Measurements from ENCODE around the gene NDP. TPM values are rescaled to one million over a fixed set of nuclear protein-coding genes. Genes with fewer than 3 reads are reported as not detected.

Gene NDP
- total RNA-seq, 1 donor from 2014 or later, result not detected

DNA sequence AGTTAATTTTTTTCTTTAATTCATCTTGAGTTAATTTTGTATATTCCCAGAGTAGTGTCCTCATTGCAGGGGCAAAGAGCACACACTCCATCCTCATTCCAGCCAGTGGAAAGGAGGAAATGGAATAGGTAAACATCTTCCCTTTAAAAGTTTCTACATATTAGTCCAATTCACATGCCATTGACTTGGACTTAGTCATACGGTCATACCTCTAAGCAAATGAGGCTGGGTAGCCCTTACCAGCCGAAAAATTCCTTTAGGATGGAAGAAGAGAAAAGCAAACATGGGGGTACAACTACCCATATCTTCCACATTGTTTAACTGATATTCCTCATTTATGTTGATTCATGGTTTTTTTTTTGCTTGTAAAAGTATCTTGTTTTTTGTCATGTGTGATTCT is 37.4 kb upstream of the NDP start:
- H3K27me3 ChIP-seq (ENCODE audit: insufficient read depth, low read length), result no peaks in the 10 kb centered on the region
- no peaks in the 10 kb centered on the region for H3K36me3 ChIP-seq (ENCODE audit: insufficient read depth, low read length)
- no peak overlapping the region for H3K4me3 ChIP-seq (ENCODE audit: insufficient read depth, low read depth, low read length)
- DNase-seq (ENCODE audit: low read depth) (no peak), FAIRE-seq (peak; percentile 45)
- H3K4me2 ChIP-seq (ENCODE audit: low read length), result no peak overlapping the region
- H3K4me1 ChIP-seq (ENCODE audit: insufficient read depth, low read length), result peaks cover 3% of the 10 kb centered on the region
- H3K27me3 Mint-ChIP-seq (ENCODE audit: low read depth, unreplicated experiment), result no peaks in the 10 kb centered on the region
- H3K4me1 Mint-ChIP-seq (ENCODE audit: low read depth, unreplicated experiment), result peaks cover 3% of the 10 kb centered on the region
- H3K9me3 ChIP-seq (ENCODE audit: insufficient read depth, low read depth, low read length), result no peaks in the 10 kb centered on the region
- H3K27ac Mint-ChIP-seq (ENCODE audit: unreplicated experiment), result no peak overlapping the region
- no peak overlapping the region for H3K27ac ChIP-seq (ENCODE audit: low read depth, low read length)
- TF ChIP-seq EZH2 (IDR thresholded peaks at IDR 0.05; ENCODE audit: insufficient read depth, low read length), result no peak
- TF ChIP-seq, protein P1, sequence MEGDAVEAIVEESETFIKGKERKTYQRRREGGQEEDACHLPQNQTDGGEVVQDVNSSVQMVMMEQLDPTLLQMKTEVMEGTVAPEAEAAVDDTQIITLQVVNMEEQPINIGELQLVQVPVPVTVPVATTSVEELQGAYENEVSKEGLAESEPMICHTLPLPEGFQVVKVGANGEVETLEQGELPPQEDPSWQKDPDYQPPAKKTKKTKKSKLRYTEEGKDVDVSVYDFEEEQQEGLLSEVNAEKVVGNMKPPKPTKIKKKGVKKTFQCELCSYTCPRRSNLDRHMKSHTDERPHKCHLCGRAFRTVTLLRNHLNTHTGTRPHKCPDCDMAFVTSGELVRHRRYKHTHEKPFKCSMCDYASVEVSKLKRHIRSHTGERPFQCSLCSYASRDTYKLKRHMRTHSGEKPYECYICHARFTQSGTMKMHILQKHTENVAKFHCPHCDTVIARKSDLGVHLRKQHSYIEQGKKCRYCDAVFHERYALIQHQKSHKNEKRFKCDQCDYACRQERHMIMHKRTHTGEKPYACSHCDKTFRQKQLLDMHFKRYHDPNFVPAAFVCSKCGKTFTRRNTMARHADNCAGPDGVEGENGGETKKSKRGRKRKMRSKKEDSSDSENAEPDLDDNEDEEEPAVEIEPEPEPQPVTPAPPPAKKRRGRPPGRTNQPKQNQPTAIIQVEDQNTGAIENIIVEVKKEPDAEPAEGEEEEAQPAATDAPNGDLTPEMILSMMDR (IDR thresholded peaks at IDR 0.05; ENCODE audit: insufficient read depth, low read depth, low read length), result no peak
- no peak overlapping the region for H3K4me3 Mint-ChIP-seq (ENCODE audit: unreplicated experiment)
- no peaks in the 10 kb centered on the region for H4K20me1 ChIP-seq (ENCODE audit: insufficient read depth, low read length)
- no peaks in the 10 kb centered on the region for H3K36me3 Mint-ChIP-seq (ENCODE audit: low read depth, unreplicated experiment)
- peaks cover 2% of the 10 kb centered on the region for H3K9me3 Mint-ChIP-seq (ENCODE audit: unreplicated experiment)
- no peak overlapping the region for H3K9ac ChIP-seq (ENCODE audit: low read length)
- H2AFZ ChIP-seq (ENCODE audit: low read depth, low read length), result no peak overlapping the region
- no peaks in the 10 kb centered on the region for H3K79me2 ChIP-seq (ENCODE audit: insufficient read depth, low read length)

DNA sequence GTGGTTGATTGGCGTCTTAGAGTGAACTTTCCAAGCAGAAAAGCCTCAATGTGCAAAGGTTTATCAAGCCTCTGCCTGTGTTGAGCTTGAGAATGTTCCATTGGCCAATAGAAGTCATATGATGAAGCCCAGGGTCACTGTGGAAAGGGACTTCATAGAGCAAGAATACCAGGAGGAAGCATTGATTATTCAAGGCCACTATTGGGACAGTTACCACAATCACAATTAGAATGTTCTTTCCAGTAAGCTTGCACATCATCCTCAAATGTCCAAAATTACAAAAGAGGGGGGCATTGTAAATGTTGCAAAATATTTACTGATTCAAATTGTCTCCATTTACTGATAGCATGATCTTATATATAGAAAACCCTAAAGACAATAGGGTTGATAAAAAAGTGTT is 32.9 kb upstream of the NDP start:
- H3K79me2 ChIP-seq (ENCODE audit: insufficient read depth, low read length), result no peaks in the 10 kb centered on the region
- H3K4me2 ChIP-seq (ENCODE audit: low read length), result no peak overlapping the region
- Mint-ChIP-seq H3K27ac (ENCODE audit: unreplicated experiment) (no peak overlapping the region), H3K4me1 (ENCODE audit: low read depth, unreplicated experiment) (no peaks in the 10 kb centered on the region), H3K9me3 (ENCODE audit: unreplicated experiment) (no peaks in the 10 kb centered on the region), H3K4me3 (ENCODE audit: unreplicated experiment) (no peak overlapping the region), H3K27me3 (ENCODE audit: low read depth, unreplicated experiment) (no peaks in the 10 kb centered on the region), H3K36me3 (ENCODE audit: low read depth, unreplicated experiment) (no peaks in the 10 kb centered on the region)
- no peaks in the 10 kb centered on the region for H3K27me3 ChIP-seq (ENCODE audit: insufficient read depth, low read length)
- DNase-seq (ENCODE audit: low read depth), result no peak
- no peak overlapping the region for H3K27ac ChIP-seq (ENCODE audit: low read depth, low read length)
- TF ChIP-seq EZH2 (IDR thresholded peaks at IDR 0.05; ENCODE audit: insufficient read depth, low read length), result no peak
- TF ChIP-seq, protein P1 (IDR thresholded peaks at IDR 0.05; ENCODE audit: insufficient read depth, low read depth, low read length), result no peak
- H2AFZ ChIP-seq (ENCODE audit: low read depth, low read length), result no peak overlapping the region
- H3K36me3 ChIP-seq (ENCODE audit: insufficient read depth, low read length), result no peaks in the 10 kb centered on the region
- no peak overlapping the region for H3K4me3 ChIP-seq (ENCODE audit: insufficient read depth, low read depth, low read length)
- FAIRE-seq, result peak; percentile 63
- H3K9me3 ChIP-seq (ENCODE audit: insufficient read depth, low read depth, low read length), result no peaks in the 10 kb centered on the region
- no peaks in the 10 kb centered on the region for H3K4me1 ChIP-seq (ENCODE audit: insufficient read depth, low read length)
- H3K9ac ChIP-seq (ENCODE audit: low read length), result no peak overlapping the region
- H4K20me1 ChIP-seq (ENCODE audit: insufficient read depth, low read length), result no peaks in the 10 kb centered on the region

DNA sequence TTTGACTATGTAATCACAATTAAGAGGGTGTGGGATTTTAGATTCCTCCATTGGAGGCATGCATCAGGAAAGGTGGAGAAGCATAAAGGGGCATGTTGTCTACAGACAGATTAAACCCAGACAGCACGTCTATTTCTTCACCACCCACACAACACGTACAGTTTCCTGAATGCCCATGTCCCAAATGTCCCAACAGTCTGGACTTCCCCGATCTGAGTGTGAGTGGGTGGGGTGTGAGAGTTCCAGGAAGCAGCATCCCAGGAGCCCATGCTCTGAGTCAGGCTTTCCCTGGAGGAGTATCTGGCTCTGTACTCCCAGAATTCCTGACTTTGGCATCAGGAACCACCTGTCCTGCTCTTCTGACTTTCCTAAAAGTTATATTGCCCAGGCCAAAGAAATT is 30.8 kb upstream of the NDP start:
- Histone ChIP-seq H3K4me1 (ENCODE audit: insufficient read depth, low read length) (no peaks in the 10 kb centered on the region), H3K36me3 (ENCODE audit: insufficient read depth, low read length) (no peaks in the 10 kb centered on the region), H3K9ac (ENCODE audit: low read length) (no peak overlapping the region), H2AFZ (ENCODE audit: low read depth, low read length) (no peak overlapping the region), H3K27me3 (ENCODE audit: insufficient read depth, low read length) (no peaks in the 10 kb centered on the region), H3K9me3 (ENCODE audit: insufficient read depth, low read depth, low read length) (no peaks in the 10 kb centered on the region), H3K79me2 (ENCODE audit: insufficient read depth, low read length) (no peaks in the 10 kb centered on the region), H3K4me3 (ENCODE audit: insufficient read depth, low read depth, low read length) (no peak overlapping the region), H3K4me2 (ENCODE audit: low read length) (no peak overlapping the region), H3K27ac (ENCODE audit: low read depth, low read length) (no peak overlapping the region), H4K20me1 (ENCODE audit: insufficient read depth, low read length) (no peaks in the 10 kb centered on the region)
- TF ChIP-seq, protein P1 (IDR thresholded peaks at IDR 0.05; ENCODE audit: insufficient read depth, low read depth, low read length), result no peak
- TF ChIP-seq EZH2 (IDR thresholded peaks at IDR 0.05; ENCODE audit: insufficient read depth, low read length), result no peak
- Mint-ChIP-seq H3K27ac (ENCODE audit: unreplicated experiment) (no peak overlapping the region), H3K9me3 (ENCODE audit: unreplicated experiment) (no peaks in the 10 kb centered on the region), H3K27me3 (ENCODE audit: low read depth, unreplicated experiment) (no peaks in the 10 kb centered on the region), H3K4me3 (ENCODE audit: unreplicated experiment) (no peak overlapping the region), H3K36me3 (ENCODE audit: low read depth, unreplicated experiment) (no peaks in the 10 kb centered on the region), H3K4me1 (ENCODE audit: low read depth, unreplicated experiment) (no peaks in the 10 kb centered on the region)
- peak; percentile 23 for DNase-seq (ENCODE audit: low read depth)
- no peak for FAIRE-seq
